Measurements from ENCODE around the gene IQCH.

IQCH gene

DNA sequence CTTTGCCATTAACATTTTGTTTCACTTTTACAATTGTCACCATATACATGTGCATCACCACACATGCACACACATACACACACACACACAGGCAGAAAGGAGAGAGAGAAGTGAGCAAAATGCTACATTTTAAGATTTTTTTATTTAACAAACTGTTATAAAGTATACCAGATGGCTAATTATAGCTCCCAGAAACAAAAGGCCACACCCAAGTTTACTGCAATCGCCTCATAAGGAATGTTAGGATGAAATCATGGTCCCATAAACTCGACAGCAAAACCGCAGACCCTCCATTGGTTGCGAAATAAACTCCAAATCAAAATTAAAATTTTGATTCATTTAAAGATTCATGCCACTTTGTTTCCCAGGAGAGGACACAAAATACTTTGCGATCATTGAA, 250.2 kb downstream of the IQCH start:
- no peak for TF ChIP-seq CTCF (IDR thresholded peaks at IDR 0.05; ENCODE audit: insufficient read depth, low read depth, low read length, missing control alignments)
- no peak overlapping the region for H3K4me3 ChIP-seq (ENCODE audit: low read depth, low read length)
- peak; percentile 7 for DNase-seq (ENCODE audit: low read depth)

DNA sequence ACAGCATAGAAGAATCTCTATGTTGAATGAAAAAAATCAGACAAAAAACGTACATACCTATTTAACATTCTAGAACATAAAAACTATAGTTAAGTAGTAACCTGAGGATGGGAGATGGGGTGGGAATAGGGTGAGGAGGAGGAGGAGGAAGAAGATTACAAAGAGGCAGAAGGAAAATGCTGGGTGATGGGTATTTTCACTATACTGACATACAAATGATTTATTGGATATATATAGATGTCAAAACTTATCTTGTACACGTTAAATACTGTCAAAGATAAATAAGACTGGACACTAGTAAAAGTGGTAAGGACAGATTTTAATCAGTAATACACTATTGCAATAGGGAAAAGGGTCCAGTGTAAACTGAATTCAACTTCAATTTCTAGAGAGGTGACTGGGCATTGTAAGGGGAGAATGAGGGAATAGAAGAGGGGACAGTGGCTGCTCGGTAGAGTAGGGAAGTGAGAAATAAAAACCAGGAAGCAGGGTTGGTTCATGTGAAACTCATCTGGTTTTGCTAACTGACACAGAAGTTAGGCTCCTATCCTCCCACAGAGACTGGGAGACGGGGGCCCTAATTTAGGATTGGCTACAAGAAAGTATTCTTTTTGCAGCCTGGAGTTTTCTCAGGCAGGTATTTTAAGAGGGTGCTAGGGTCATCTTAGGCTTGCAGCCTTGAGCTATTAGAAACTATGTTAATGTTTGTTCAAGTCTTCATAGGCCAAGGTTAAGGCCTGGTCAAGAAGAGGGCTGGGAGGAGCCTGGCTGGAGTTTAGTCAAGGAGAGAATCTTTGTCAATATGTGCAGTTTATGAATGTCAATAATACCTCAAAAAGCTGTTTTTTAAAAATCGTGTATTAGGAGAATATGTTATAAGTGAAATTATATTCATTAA, 251.3 kb downstream of the IQCH start:
- peak; percentile 18 for DNase-seq (ENCODE audit: low read depth)
- no peak overlapping the region for H3K4me3 ChIP-seq (ENCODE audit: low read depth, low read length)
- TF ChIP-seq CTCF (IDR thresholded peaks at IDR 0.05; ENCODE audit: insufficient read depth, low read depth, low read length, missing control alignments): no peak

GRCh38 chr15:67506775-67507747, 252.5 kb downstream of the IQCH start:
- DNase-seq (ENCODE audit: low read depth): no peak
- H3K4me3 ChIP-seq (ENCODE audit: low read depth, low read length): no peak overlapping the region
- no peak for TF ChIP-seq CTCF (IDR thresholded peaks at IDR 0.05; ENCODE audit: insufficient read depth, low read depth, low read length, missing control alignments)

DNA sequence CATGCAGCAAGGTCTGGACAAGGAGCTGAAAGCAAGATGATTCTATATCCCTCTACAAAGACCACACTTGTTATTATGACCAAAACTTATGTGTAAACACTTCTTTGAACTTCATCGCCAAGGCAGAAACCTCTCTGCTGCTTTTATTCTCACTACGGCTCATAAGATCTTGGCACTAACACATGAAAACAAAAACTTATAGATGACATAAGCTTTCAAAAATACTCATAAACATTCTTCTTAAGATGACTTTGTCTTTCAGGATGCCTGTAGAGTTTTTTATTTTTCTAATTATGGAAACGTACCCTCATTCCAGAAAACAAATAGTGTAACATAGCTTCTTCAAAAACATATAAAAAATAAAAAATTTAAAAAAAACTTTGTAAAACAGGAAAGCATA, 253.8 kb downstream of the IQCH start:
- no peak for TF ChIP-seq CTCF (IDR thresholded peaks at IDR 0.05; ENCODE audit: insufficient read depth, low read depth, low read length, missing control alignments)
- peak; percentile 7 for DNase-seq (ENCODE audit: low read depth)
- no peak overlapping the region for H3K4me3 ChIP-seq (ENCODE audit: low read depth, low read length)

DNA sequence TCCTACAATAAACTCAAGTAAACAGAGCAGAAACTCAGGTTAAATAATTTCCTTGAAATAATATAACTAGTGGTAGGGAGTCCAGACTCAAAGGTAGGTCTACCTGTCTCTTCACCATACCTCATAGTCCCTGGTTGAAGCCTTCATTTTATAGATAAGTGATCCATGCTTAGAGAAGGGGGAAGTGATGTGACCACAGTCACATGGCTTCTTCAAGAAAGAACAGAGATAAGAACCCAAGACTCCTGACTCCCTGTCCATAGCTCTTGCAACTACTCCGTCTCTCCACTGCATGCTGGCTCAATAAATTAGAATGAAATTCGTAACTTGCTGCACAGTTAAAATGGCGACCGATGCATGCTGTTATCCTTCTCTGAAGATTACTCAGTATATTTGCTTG, 255.3 kb downstream of the IQCH start:
- DNase-seq (ENCODE audit: low read depth): no peak
- no peak for TF ChIP-seq CTCF (IDR thresholded peaks at IDR 0.05; ENCODE audit: insufficient read depth, low read depth, low read length, missing control alignments)
- no peak overlapping the region for H3K4me3 ChIP-seq (ENCODE audit: low read depth, low read length)

DNA sequence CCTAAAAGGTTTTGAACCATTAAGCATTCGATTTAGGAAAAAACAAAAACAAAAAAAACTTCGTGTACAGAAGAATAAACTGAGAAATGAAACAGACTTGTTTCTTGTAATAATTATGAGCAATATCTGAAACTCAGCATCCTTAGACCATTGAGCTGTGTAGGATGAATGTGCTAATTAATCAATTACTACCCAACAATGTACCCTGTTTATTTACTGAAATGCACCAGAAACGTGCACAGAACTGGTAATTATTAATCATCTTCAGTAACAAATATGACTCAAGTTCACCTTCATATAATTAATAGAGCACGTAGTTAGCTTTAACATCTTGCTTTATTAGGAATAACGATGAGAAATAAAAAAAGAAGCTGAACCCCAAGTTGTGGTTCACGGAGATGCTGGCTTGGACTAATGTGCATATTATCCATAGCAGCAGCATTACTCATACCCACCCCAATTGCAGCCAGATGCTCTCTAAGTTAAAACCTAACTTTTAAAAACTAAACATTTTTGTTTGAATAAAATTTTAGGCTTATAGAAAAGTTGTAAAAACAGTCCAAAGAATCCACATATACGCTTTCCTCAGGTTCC, 256.1 kb downstream of the IQCH start:
- H3K4me3 ChIP-seq (ENCODE audit: low read depth, low read length): no peak overlapping the region
- DNase-seq (ENCODE audit: low read depth): no peak
- no peak for TF ChIP-seq CTCF (IDR thresholded peaks at IDR 0.05; ENCODE audit: insufficient read depth, low read depth, low read length, missing control alignments)

Data from GM12865 (cell line).